Panc1 (cell line): ENCODE results near the gene JPH2. TPM values are rescaled to one million over a fixed set of nuclear protein-coding genes. Genes with fewer than 3 reads are reported as not detected.

Source experiments
- total RNA-seq: library from RNA; stranded (reverse); gene quantifications from one replicate; pipeline ENCODE4 v1.2.1, GENCODE V29; 2021; ENCODE audit not compliant: unreplicated experiment

Gene JPH2
- total RNA-seq, 1 experiment from 2014 or later = 0.49 TPM

Other genes with a start within 250 kb of the JPH2 start
- 37.8 TPM for gene OSER1, start 23.6 kb upstream of the JPH2 start, total RNA-seq
- not detected for gene GDAP1L1, start 60.1 kb upstream of the JPH2 start, total RNA-seq
- gene FITM2, start 124.0 kb upstream of the JPH2 start, total RNA-seq = 10.5 TPM
- gene R3HDML, start 149.9 kb upstream of the JPH2 start, total RNA-seq = not detected
- 0.28 TPM for gene HNF4A, start 168.5 kb upstream of the JPH2 start, total RNA-seq